Osteoblast (primary cell): Measurements from ENCODE around the gene PRRG3. TPM values are rescaled to one million over a fixed set of nuclear protein-coding genes. Genes with fewer than 3 reads are reported as not detected.
A peak's percentile ranks its signal among the peaks of the same experiment; 100 is the strongest.

Experiments used
- DNase-seq: peaks from one replicate; pipeline ENCODE4 v3.0.0; 2011; ENCODE audit warnings: low spot score, mixed read lengths; ENCODE audit not compliant: insufficient read length; ENCODE audit errors: missing footprints
- H2AFZ ChIP-seq: 2 replicates; pipeline ENCODE4 v1.6.0; 2011; ENCODE audit warnings: mild to moderate bottlenecking, low read length
- H3K27ac ChIP-seq: 2 replicates; pipeline ENCODE4 v1.5.1; 2011; ENCODE audit warnings: mild to moderate bottlenecking, low read depth, low read length, moderate library complexity
- H3K27me3 ChIP-seq: 2 replicates; pipeline ENCODE4 v1.6.0; 2012; ENCODE audit warnings: mild to moderate bottlenecking, control low read depth, inconsistent platforms, low read length, moderate library complexity; ENCODE audit not compliant: insufficient read depth
- H3K36me3 ChIP-seq: 2 replicates; pipeline ENCODE4 v1.5.1; 2011; ENCODE audit warnings: mild to moderate bottlenecking, low read length, control low read depth, moderate library complexity; ENCODE audit not compliant: insufficient read depth
- H3K4me1 ChIP-seq: 2 replicates; pipeline ENCODE4 v1.5.1; 2011; ENCODE audit warnings: mild to moderate bottlenecking, low read length, control low read depth, moderate library complexity; ENCODE audit not compliant: insufficient read depth
- H3K4me2 ChIP-seq: 2 replicates; pipeline ENCODE4 v1.6.0; 2011; ENCODE audit warnings: mild to moderate bottlenecking, low read length; ENCODE audit not compliant: insufficient read depth
- H3K4me3 ChIP-seq: fragments of 200-600 bp; sonication (generic); 3 replicates; pipeline ENCODE4 v1.5.1; 2012; ENCODE audit warnings: mild to moderate bottlenecking, low read length, inconsistent platforms; ENCODE audit not compliant: insufficient read depth
- H3K79me2 ChIP-seq: 2 replicates; pipeline ENCODE4 v1.6.0; 2012; ENCODE audit warnings: mild to moderate bottlenecking, low read length, control low read depth, inconsistent platforms; ENCODE audit not compliant: insufficient read depth
- H3K9me3 ChIP-seq: 2 replicates; pipeline ENCODE4 v1.5.1; 2011; ENCODE audit warnings: low read depth, low read length, control low read depth
- H4K20me1 ChIP-seq: 2 replicates; pipeline ENCODE4 v1.6.0; 2012; ENCODE audit warnings: mild to moderate bottlenecking, low read length, control low read depth; ENCODE audit not compliant: insufficient read depth
- CTCF ChIP-seq: IDR thresholded peaks from 2 replicates; pipeline ENCODE4 v1.5.1; 2011; ENCODE audit warnings: mild to moderate bottlenecking, low read depth, low read length, moderate library complexity; ENCODE audit errors: extremely low read depth
- total RNA-seq: library from RNA; depleted of rRNA; stranded (reverse); fragments of >200 nt; gene quantifications from 2 replicates; pipeline ENCODE4 v1.2.3, GENCODE V29; 2012

Gene PRRG3
- total RNA-seq, 1 donor, result under 0.01 TPM

GRCh38 chrX:151680805-151681204 lies 14.5 kb upstream of the PRRG3 start:
- no peaks in the 10 kb centered on the region for H3K79me2 ChIP-seq
- H3K27ac ChIP-seq, result no peak overlapping the region
- H3K4me3 ChIP-seq, result no peak overlapping the region
- no peaks in the 10 kb centered on the region for H4K20me1 ChIP-seq
- no peaks in the 10 kb centered on the region for H3K27me3 ChIP-seq
- H3K36me3 ChIP-seq, result no peaks in the 10 kb centered on the region
- H3K4me1 ChIP-seq, result no peaks in the 10 kb centered on the region
- no peak overlapping the region for H2AFZ ChIP-seq
- H3K4me2 ChIP-seq, result no peak overlapping the region
- no peak for DNase-seq
- no peaks in the 10 kb centered on the region for H3K9me3 ChIP-seq
- peak; percentile 39 for TF ChIP-seq CTCF

GRCh38 chrX:151687635-151688034 lies 7.6 kb upstream of the PRRG3 start:
- Histone ChIP-seq H3K27me3 (no peaks in the 10 kb centered on the region), H3K4me2 (no peak overlapping the region), H3K4me3 (no peak overlapping the region), H3K36me3 (no peaks in the 10 kb centered on the region), H4K20me1 (no peaks in the 10 kb centered on the region), H3K79me2 (no peaks in the 10 kb centered on the region), H2AFZ (no peak overlapping the region), H3K9me3 (no peaks in the 10 kb centered on the region), H3K4me1 (no peaks in the 10 kb centered on the region), H3K27ac (no peak overlapping the region)
- TF ChIP-seq CTCF, result no peak
- DNase-seq, result no peak

GRCh38 chrX:151688695-151689094 lies 6.6 kb upstream of the PRRG3 start:
- Histone ChIP-seq H3K9me3 (no peaks in the 10 kb centered on the region), H3K27ac (no peak overlapping the region), H4K20me1 (no peaks in the 10 kb centered on the region), H3K4me2 (no peak overlapping the region), H2AFZ (no peak overlapping the region), H3K79me2 (no peaks in the 10 kb centered on the region), H3K4me1 (no peaks in the 10 kb centered on the region), H3K4me3 (no peak overlapping the region), H3K27me3 (no peaks in the 10 kb centered on the region), H3K36me3 (no peaks in the 10 kb centered on the region)
- TF ChIP-seq CTCF, result no peak
- no peak for DNase-seq

GRCh38 chrX:151692825-151693224 lies 2.4 kb upstream of the PRRG3 start:
- no peaks in the 10 kb centered on the region for H3K9me3 ChIP-seq
- no peaks in the 10 kb centered on the region for H3K27me3 ChIP-seq
- H3K4me2 ChIP-seq, result no peak overlapping the region
- no peak for DNase-seq
- H3K36me3 ChIP-seq, result no peaks in the 10 kb centered on the region
- H2AFZ ChIP-seq, result no peak overlapping the region
- H3K4me3 ChIP-seq, result no peak overlapping the region
- TF ChIP-seq CTCF, result no peak
- no peaks in the 10 kb centered on the region for H3K4me1 ChIP-seq
- H4K20me1 ChIP-seq, result no peaks in the 10 kb centered on the region
- H3K79me2 ChIP-seq, result no peaks in the 10 kb centered on the region
- no peak overlapping the region for H3K27ac ChIP-seq
